ENCODE measurements around the gene SPHK1.
A peak's percentile ranks its signal among the peaks of the same experiment; 100 is the strongest.

The SPHK1 gene

GRCh38 chr17:76405607-76405966 lies 21.2 kb downstream of the SPHK1 start:
- H3K27ac Mint-ChIP-seq = no peak overlapping the region
- H3K4me1 Mint-ChIP-seq (ENCODE audit: low read depth) = peaks cover 5% of the 10 kb centered on the region
- H3K27me3 Mint-ChIP-seq = no peaks in the 10 kb centered on the region
- no peaks in the 10 kb centered on the region for H3K9me3 Mint-ChIP-seq (ENCODE audit: low read depth)
- peaks cover 4% of the 10 kb centered on the region for H3K36me3 Mint-ChIP-seq
- no peak overlapping the region for H3K4me3 Mint-ChIP-seq

- peaks cover 5% of the 10 kb centered on the region for H3K4me1 Mint-ChIP-seq (ENCODE audit: low read depth)
- H3K4me3 Mint-ChIP-seq = no peak overlapping the region
- no peak overlapping the region for H3K27ac Mint-ChIP-seq
- peaks cover 4% of the 10 kb centered on the region for H3K36me3 Mint-ChIP-seq
- H3K27me3 Mint-ChIP-seq = no peaks in the 10 kb centered on the region
- no peaks in the 10 kb centered on the region for H3K9me3 Mint-ChIP-seq (ENCODE audit: low read depth)
Measured at GRCh38 chr17:76405967-76406647, 21.7 kb downstream of the SPHK1 start.

GRCh38 chr17:76407509-76407908 lies 23.1 kb downstream of the SPHK1 start:
- Mint-ChIP-seq H3K27me3 (no peaks in the 10 kb centered on the region), H3K4me3 (no peak overlapping the region), H3K9me3 (ENCODE audit: low read depth) (no peaks in the 10 kb centered on the region), H3K4me1 (ENCODE audit: low read depth) (peaks cover 5% of the 10 kb centered on the region), H3K27ac (no peak overlapping the region), H3K36me3 (peaks cover 4% of the 10 kb centered on the region)

DNA sequence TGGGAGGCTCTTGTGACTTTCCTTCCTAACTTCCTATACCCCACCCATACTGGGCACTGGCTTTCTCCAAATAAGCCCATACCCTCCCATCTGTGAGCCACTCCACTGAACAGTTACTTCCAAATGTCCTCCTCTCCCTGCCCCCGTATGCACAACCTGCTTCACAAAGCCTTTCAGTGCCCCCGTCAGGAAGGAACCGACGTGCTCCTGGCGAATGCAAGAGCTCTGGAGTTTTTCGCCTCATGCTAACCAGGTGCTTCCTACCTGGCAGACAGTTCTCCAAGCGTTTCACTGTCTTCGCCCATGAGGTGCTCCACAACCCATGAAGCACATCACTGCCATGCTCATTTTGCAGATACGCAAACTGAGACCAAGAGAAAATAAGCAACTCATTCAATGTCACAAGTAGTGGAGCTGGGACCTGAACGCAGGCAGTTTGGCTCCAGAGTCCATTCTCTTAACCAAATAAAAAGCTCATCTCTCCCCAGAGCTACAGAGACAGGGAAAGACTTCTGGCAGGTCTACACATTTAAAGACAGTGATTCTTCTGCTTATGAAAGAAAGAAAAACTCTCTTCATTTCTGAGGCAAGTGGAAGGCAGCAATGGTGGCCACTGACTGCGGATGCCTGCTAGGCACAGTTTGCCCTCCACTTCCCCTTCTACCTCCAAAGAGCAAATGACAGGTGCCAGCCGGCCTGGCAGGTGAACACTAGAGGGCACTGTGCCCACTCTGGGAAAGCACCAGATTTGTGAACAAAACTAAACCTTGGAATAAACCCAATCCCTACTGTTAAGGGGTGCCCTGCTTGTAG lies 23.8 kb downstream of the SPHK1 start:
- Mint-ChIP-seq H3K36me3 (peaks cover 4% of the 10 kb centered on the region), H3K27ac (no peak overlapping the region)

DNA sequence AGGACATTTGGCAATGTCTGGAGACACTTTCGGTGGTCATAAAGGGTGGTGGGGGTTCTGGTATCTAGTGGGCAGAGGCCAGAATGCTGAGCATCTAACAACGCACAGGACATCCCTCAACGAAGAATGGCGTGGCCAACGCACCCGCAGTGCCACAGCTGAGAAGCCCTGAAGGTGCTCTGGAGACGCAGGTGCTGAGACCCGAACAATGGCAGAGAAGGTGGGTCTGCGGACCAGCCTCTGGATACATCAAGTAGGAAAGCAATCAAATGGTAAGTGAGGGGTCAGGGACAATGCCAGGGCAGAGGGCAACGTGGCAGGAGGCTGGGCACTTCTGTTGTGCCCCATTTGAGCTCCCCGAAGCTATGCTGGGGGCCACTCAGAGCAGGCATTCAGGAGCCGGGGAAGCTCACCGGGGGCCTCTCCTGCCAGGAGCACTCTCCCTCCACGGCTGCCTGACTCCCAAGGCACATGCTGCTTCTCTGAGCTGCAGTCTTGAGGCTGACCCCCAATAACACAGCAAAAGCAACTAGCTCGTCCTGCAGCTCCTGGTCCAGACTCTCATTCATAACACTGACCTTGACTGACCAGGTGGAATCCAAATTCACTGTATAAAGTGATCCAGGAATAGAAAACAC lies 26.0 kb downstream of the SPHK1 start:
- Mint-ChIP-seq H3K9me3 (ENCODE audit: low read depth) (no peaks in the 10 kb centered on the region), H3K27ac (no peak overlapping the region), H3K4me3 (no peak overlapping the region), H3K4me1 (ENCODE audit: low read depth) (peaks cover 5% of the 10 kb centered on the region), H3K36me3 (no peaks in the 10 kb centered on the region), H3K27me3 (no peaks in the 10 kb centered on the region)

More for the DNA sequence above, 23.8 kb downstream of the SPHK1 start:
- no peak overlapping the region for H3K4me3 Mint-ChIP-seq
- H3K4me1 Mint-ChIP-seq (ENCODE audit: low read depth) = peaks cover 5% of the 10 kb centered on the region
- no peaks in the 10 kb centered on the region for H3K27me3 Mint-ChIP-seq
- no peaks in the 10 kb centered on the region for H3K9me3 Mint-ChIP-seq (ENCODE audit: low read depth)

- Mint-ChIP-seq H3K9me3 (ENCODE audit: low read depth) (no peaks in the 10 kb centered on the region), H3K27ac (no peak overlapping the region), H3K4me3 (no peak overlapping the region), H3K36me3 (no peaks in the 10 kb centered on the region), H3K27me3 (no peaks in the 10 kb centered on the region), H3K4me1 (ENCODE audit: low read depth) (peaks cover 5% of the 10 kb centered on the region)
Measured at GRCh38 chr17:76411247-76411646, 26.8 kb downstream of the SPHK1 start.

DNA sequence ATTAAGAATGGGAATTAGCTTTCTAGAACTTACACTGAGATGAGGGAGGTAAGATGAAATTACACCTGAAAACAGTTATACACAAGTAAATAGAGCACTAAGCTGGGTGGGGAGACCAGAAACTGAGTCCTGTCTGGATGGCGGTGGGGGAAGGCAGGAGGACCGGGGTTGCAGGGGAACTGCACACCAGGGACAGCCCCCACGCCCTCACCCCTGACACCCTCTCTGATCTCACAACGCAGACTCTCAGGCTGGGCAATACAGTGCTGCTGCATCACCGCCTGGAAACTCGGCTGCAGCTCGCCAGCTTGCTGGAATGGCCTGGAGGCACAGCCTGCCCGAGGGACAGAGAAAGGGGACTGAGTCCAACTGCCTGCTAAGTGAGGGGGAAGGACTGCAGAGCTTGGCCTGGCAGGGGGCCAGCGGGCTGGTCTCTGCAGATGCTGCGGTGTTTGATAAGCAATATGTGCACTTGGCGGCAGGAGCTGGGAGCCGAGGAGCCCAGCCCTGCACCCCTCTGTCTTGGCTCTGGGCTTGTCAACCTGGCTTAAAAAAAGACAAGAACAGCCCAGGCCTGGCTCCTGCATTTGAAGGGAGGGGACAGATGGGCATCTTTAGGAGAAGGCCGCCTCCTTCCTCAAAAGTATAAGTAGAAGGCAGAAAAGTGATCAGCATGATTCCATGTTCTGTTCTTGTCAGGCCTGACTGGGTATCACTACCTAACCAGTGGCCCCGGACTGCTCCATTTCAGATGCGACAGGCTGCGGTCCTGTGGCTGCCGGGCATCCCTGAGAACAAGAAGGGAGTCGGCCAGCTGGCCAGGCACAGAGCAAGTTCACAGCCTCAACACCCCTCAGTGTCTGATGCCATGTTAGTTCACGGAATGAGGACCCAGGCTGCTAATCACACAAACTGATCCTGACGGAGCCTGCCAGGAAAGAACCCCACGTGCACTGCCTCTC lies 30.2 kb downstream of the SPHK1 start:
- peak overlapping the region; percentile 22 for H3K27ac Mint-ChIP-seq
- H3K4me3 Mint-ChIP-seq = no peak overlapping the region
- no peaks in the 10 kb centered on the region for H3K27me3 Mint-ChIP-seq
- H3K36me3 Mint-ChIP-seq = no peaks in the 10 kb centered on the region
- peaks cover 7% of the 10 kb centered on the region for H3K4me1 Mint-ChIP-seq (ENCODE audit: low read depth)
- H3K9me3 Mint-ChIP-seq (ENCODE audit: low read depth) = no peaks in the 10 kb centered on the region

GRCh38 chr17:76415786-76416185 lies 31.4 kb downstream of the SPHK1 start:
- H3K27ac Mint-ChIP-seq = no peak overlapping the region
- H3K27me3 Mint-ChIP-seq = no peaks in the 10 kb centered on the region
- H3K4me1 Mint-ChIP-seq (ENCODE audit: low read depth) = peaks cover 11% of the 10 kb centered on the region
- no peaks in the 10 kb centered on the region for H3K9me3 Mint-ChIP-seq (ENCODE audit: low read depth)
- no peak overlapping the region for H3K4me3 Mint-ChIP-seq
- no peaks in the 10 kb centered on the region for H3K36me3 Mint-ChIP-seq

GRCh38 chr17:76416457-76416856 lies 32.0 kb downstream of the SPHK1 start:
- Mint-ChIP-seq H3K36me3 (no peaks in the 10 kb centered on the region), H3K27ac (no peak overlapping the region), H3K9me3 (ENCODE audit: low read depth) (no peaks in the 10 kb centered on the region), H3K27me3 (no peaks in the 10 kb centered on the region), H3K4me1 (ENCODE audit: low read depth) (peaks cover 15% of the 10 kb centered on the region), H3K4me3 (no peak overlapping the region)

GRCh38 chr17:76416899-76417298 lies 32.5 kb downstream of the SPHK1 start:
- Mint-ChIP-seq H3K4me3 (no peak overlapping the region), H3K27me3 (no peaks in the 10 kb centered on the region), H3K36me3 (no peaks in the 10 kb centered on the region), H3K4me1 (ENCODE audit: low read depth) (peaks cover 15% of the 10 kb centered on the region), H3K9me3 (ENCODE audit: low read depth) (no peaks in the 10 kb centered on the region), H3K27ac (no peak overlapping the region)

GRCh38 chr17:76417499-76418143 lies 33.2 kb downstream of the SPHK1 start:
- Mint-ChIP-seq H3K27me3 (no peaks in the 10 kb centered on the region), H3K4me3 (no peak overlapping the region), H3K9me3 (ENCODE audit: low read depth) (no peaks in the 10 kb centered on the region), H3K27ac (peak overlapping the region; percentile 50), H3K36me3 (no peaks in the 10 kb centered on the region), H3K4me1 (ENCODE audit: low read depth) (peaks cover 15% of the 10 kb centered on the region)

GRCh38 chr17:76419576-76420260 lies 35.3 kb downstream of the SPHK1 start:
- no peak overlapping the region for H3K27ac Mint-ChIP-seq
- H3K36me3 Mint-ChIP-seq = peaks cover 3% of the 10 kb centered on the region
- no peaks in the 10 kb centered on the region for H3K27me3 Mint-ChIP-seq
- H3K9me3 Mint-ChIP-seq (ENCODE audit: low read depth) = no peaks in the 10 kb centered on the region
- peaks cover 17% of the 10 kb centered on the region for H3K4me1 Mint-ChIP-seq (ENCODE audit: low read depth)
- H3K4me3 Mint-ChIP-seq = no peak overlapping the region

GRCh38 chr17:76420356-76421043 lies 36.1 kb downstream of the SPHK1 start:
- Mint-ChIP-seq H3K27me3 (no peaks in the 10 kb centered on the region), H3K4me1 (ENCODE audit: low read depth) (peaks cover 18% of the 10 kb centered on the region), H3K4me3 (no peak overlapping the region), H3K9me3 (ENCODE audit: low read depth) (no peaks in the 10 kb centered on the region), H3K27ac (no peak overlapping the region), H3K36me3 (peaks cover 3% of the 10 kb centered on the region)
